Vagina (tissue), 2 donors: ENCODE data around the gene SMARCD2. TPM values are rescaled to one million over a fixed set of nuclear protein-coding genes. Genes with fewer than 3 reads are reported as not detected.
"Not testable (repeated sequence)": the region's sequence is repeated elsewhere in the genome, so short reads cannot be mapped to it uniquely, and the experiment has no call there.

Experiments
- DNase-seq, 2 donors: peaks; one replicate each; pipeline ENCODE4 v3.0.0-alpha.2; 2017; ENCODE audit errors: extremely low spot score in 2 of 2
- H3K27ac ChIP-seq: fragments of 200-600 bp; sonication (generic); one replicate; pipeline ENCODE4 v1.5.1; 2019
- H3K27me3 ChIP-seq: fragments of 200-600 bp; sonication (generic); one replicate; pipeline ENCODE4 v1.5.1; 2019
- H3K36me3 ChIP-seq, 2 donors: fragments of 200-600 bp; sonication (generic); one replicate each; pipeline ENCODE4 v1.5.1; 2017 to 2019
- H3K4me1 ChIP-seq: fragments of 200-600 bp; sonication (generic); one replicate; pipeline ENCODE4 v1.5.1; 2019
- H3K4me3 ChIP-seq, 2 donors: fragments of 200-600 bp; sonication (generic); 1 replicate in 1 of 2; 2 replicates in 1 of 2; pipeline ENCODE4 v1.5.1; 2016 to 2019
- H3K9me3 ChIP-seq: fragments of 200-600 bp; sonication (generic); one replicate; pipeline ENCODE4 v1.5.1; 2019
- POLR2A ChIP-seq, 2 donors: fragments of 450-650 bp; IDR thresholded peaks; one replicate each; pipeline ENCODE4 v1.6.1; 2017; ENCODE audit warnings: antibody characterized with exemption in 2 of 2, mild to moderate bottlenecking in 2 of 2, moderate library complexity in 2 of 2
- POLR2AphosphoS5 ChIP-seq, 2 donors: sonication (generic); formaldehyde crosslinking; IDR thresholded peaks; one replicate each; pipeline ENCODE4 v1.9.0; 2017; ENCODE audit warnings: antibody characterized with exemption in 2 of 2, mild to moderate bottlenecking in 2 of 2, low read depth in 1 of 2; ENCODE audit not compliant: insufficient read depth in 1 of 2
- intact Hi-C: fragments of 100-400 bp; cut with DNase I; formaldehyde crosslinking; loops from one replicate; pipeline ENCODE4 v1.15.1; 2023
- total RNA-seq: library from RNA; depleted of rRNA; stranded (reverse); fragments of >200 nt; gene quantifications from one replicate; pipeline ENCODE4 v1.2.3, GENCODE V29; 2016
- TF ChIP-seq, protein P1 (sequence below), 3 experiments: fragments of 450-650 bp in 2 of 3; fragments of 200-600 bp in 1 of 3; sonication (generic) in 1 of 3; IDR thresholded peaks; one replicate each; pipeline ENCODE4 v1.5.1; 2017 to 2019; ENCODE audit warnings: antibody characterized with exemption in 3 of 3, mild to moderate bottlenecking in 2 of 3, moderate library complexity in 2 of 3

Gene SMARCD2
- total RNA-seq, 1 donor from 2014 or later = 146 TPM

DNA sequence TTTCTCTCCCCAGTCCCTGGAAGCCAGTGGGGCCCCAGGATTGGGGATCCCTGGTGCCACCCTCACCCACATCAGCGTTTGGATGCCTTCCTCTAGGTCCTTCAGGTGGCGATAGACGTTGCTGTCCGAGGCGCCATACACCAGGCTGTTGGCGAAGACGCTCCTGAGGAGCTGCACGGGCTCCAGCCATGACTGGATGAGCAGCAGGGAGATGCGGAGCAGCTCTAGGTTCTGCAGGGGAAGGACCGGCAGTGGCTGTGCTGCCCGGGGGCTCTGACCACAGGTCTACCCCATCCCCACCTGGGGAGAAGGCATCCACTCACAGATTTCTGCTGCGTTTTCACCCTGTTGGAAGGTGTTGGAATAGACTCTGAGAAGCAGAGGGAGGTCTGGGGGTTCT is 38.2 kb upstream of the SMARCD2 start:
- Histone ChIP-seq H3K4me3 (no peak overlapping the region), H3K27me3 (no peaks in the 10 kb centered on the region), H3K4me1 (no peaks in the 10 kb centered on the region), H3K36me3 (no peaks in the 10 kb centered on the region), H3K9me3 (no peaks in the 10 kb centered on the region), H3K27ac (no peak overlapping the region)
- TF ChIP-seq, protein P1, sequence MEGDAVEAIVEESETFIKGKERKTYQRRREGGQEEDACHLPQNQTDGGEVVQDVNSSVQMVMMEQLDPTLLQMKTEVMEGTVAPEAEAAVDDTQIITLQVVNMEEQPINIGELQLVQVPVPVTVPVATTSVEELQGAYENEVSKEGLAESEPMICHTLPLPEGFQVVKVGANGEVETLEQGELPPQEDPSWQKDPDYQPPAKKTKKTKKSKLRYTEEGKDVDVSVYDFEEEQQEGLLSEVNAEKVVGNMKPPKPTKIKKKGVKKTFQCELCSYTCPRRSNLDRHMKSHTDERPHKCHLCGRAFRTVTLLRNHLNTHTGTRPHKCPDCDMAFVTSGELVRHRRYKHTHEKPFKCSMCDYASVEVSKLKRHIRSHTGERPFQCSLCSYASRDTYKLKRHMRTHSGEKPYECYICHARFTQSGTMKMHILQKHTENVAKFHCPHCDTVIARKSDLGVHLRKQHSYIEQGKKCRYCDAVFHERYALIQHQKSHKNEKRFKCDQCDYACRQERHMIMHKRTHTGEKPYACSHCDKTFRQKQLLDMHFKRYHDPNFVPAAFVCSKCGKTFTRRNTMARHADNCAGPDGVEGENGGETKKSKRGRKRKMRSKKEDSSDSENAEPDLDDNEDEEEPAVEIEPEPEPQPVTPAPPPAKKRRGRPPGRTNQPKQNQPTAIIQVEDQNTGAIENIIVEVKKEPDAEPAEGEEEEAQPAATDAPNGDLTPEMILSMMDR (IDR thresholded peaks at IDR 0.05) = no peak
- no peak for TF ChIP-seq POLR2AphosphoS5 (IDR thresholded peaks at IDR 0.05; ENCODE audit: insufficient read depth in 1 of 2, low read depth in 1 of 2)
- TF ChIP-seq POLR2A (IDR thresholded peaks at IDR 0.05) = no peak
- DNase-seq = no peak
- intact Hi-C loops = no loop called here

DNA sequence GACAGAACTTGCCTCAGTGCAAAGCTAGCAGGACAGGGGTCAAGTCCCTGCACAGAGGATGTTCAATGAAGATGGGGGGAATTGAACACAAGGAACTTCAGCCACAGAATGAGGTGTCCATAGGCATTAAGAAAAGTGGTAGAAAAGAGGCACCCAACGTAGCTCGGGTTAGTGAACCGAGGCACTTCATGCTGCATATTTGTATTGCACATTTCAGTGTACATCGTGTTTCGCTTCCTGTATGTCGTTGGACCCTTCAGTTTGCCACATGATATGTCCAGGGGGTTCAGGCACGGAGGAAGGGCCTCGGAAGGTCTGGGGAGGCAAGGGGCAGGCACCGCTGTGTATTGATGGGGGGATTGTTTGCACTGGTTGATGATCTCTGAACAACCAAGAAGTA is 35.9 kb upstream of the SMARCD2 start:
- H3K27me3 ChIP-seq, H3K4me1 ChIP-seq, DNase-seq, H3K9me3 ChIP-seq, intact Hi-C loops, H3K36me3 ChIP-seq, H3K27ac ChIP-seq, H3K4me3 ChIP-seq: not testable (repeated sequence)

DNA sequence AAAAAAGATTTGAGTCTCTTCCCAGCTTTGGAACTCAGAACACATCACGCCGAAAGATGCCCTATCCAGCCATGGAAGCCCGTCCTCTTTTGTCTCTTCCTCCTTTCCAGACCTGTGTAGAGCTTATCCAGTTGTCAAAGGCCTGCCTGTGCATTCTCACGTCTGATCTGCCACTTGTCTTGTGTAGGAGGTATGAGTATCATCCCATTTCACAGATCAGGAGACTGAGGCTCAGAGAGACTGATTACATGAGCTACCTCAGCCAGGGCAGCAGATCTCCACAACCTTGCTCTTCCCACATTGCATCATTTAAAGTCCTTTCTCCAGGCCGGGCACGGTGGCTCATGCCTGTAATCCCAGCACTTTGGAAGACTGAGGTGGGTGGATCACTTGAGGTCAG is 32.2 kb upstream of the SMARCD2 start:
- H3K36me3 ChIP-seq, intact Hi-C loops: not testable (repeated sequence)

DNA sequence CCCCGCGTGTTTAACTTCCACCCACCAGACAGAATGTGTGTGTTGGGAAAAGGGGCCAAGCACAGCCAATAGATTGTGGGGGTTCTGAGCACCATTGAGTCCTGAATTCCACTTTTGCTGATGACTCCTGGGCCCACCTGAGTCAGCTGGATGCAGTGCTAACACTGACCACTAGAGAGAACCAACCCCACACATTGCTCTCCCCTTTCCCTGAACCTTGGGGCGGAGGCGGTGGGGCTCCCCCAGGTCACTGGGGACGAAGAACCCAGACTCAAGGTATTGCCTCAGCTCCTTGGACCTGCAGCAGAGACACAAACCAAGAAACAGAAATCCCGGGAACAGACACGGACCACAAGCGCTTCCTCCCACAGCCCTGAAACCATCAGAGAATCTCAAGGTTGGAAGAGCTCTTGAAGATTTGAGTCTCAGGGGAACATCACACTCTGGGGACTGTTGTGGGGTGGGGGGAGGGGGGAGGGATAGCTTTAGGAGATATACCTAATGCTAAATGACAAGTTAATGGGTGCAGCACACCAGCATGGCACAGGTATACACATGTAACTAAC is 31.7 kb upstream of the SMARCD2 start:
- intact Hi-C loops, H3K36me3 ChIP-seq, H3K4me1 ChIP-seq, H3K4me3 ChIP-seq, H3K27me3 ChIP-seq, DNase-seq, H3K9me3 ChIP-seq, H3K27ac ChIP-seq: not testable (repeated sequence)

More for the DNA sequence above, 32.2 kb upstream of the SMARCD2 start:
- H3K27ac ChIP-seq, H3K27me3 ChIP-seq, H3K4me3 ChIP-seq, DNase-seq, H3K9me3 ChIP-seq, H3K4me1 ChIP-seq: not testable (repeated sequence)

DNA sequence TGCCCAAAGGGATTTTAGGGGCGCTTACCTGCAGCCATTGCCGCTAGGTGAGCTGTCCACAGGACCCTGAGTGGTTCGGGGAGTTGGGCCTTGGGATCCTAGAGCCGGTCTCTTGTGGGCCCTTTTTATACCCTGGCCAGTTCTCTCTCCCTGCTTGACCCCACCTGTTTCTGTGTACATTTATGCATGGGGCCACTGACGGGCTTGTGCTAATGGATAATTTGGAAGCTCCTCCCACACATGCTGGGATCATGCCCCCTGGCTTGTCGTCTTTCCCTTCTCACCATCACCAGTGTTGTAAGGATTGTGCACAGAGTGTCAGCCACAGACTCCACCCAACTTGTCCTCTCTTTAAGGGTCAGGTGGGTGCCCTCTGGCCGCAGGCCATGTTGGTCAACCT is 31.1 kb upstream of the SMARCD2 start, which contains the start of gene CSH2:
CSH2 (minus strand) TSS at position 101 of the 400 bp plus-strand sequence; CDS start at position 38, 63 bp downstream.
- H3K27ac ChIP-seq, H3K9me3 ChIP-seq, H3K27me3 ChIP-seq, DNase-seq, H3K4me3 ChIP-seq, H3K36me3 ChIP-seq, intact Hi-C loops, H3K4me1 ChIP-seq: not testable (repeated sequence)

DNA sequence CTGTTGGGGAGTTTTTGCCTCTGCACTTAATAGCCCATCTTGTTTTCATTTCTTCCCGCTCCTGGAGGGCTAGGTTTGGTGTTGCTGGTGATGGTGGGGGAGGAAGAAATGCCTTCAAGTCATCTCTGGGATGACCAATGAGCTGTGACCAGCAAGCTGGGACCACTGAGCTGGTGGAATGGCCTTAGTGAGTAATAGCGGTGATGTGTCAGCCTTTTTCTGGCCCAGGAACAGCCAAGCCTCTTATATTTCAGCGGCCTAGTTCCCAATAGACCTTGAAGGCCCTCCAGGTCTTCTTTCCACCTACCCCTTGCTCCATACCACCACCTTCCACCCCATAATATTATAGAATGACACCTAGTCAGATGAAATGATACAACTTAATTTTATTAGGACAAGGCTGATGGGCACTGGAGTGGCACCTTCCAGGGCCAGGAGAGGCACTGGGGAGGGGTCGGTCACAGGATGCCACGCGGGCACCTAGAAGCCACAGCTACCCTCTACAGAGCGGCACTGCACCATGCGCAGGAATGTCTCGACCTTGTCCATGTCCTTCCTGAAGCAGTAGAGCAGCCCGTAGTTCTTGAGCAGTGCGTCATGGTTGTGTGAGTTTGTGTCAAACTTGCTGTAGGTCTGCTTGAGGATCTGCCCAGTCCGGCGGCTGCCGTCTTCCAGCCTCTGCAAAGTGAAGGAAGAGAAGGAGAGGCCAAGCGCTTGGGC is 29.3 kb upstream of the SMARCD2 start:
- H3K27me3 ChIP-seq, H3K9me3 ChIP-seq, intact Hi-C loops, DNase-seq, H3K27ac ChIP-seq, H3K4me1 ChIP-seq, H3K36me3 ChIP-seq, H3K4me3 ChIP-seq: not testable (repeated sequence)

DNA sequence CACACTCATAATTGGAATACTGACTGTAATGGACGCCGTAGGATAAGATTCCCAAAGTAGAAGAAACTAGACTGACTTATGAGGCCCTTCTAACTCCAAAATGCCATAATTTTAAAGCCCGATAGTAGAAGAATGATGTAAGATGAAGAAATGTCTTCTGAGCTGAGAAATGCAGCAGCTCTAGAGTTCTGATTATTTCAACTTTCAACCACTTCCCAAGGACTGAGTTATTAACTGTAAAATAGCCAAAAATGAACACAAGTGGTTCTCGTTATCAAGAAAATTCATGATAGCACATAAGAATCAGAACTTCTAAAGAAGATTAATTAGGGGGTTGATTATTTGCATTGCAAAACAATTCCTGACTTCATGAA is 27.8 kb upstream of the SMARCD2 start:
- H3K27me3 ChIP-seq, H3K27ac ChIP-seq, intact Hi-C loops, H3K9me3 ChIP-seq, DNase-seq, H3K36me3 ChIP-seq, H3K4me3 ChIP-seq, H3K4me1 ChIP-seq: not testable (repeated sequence)

DNA sequence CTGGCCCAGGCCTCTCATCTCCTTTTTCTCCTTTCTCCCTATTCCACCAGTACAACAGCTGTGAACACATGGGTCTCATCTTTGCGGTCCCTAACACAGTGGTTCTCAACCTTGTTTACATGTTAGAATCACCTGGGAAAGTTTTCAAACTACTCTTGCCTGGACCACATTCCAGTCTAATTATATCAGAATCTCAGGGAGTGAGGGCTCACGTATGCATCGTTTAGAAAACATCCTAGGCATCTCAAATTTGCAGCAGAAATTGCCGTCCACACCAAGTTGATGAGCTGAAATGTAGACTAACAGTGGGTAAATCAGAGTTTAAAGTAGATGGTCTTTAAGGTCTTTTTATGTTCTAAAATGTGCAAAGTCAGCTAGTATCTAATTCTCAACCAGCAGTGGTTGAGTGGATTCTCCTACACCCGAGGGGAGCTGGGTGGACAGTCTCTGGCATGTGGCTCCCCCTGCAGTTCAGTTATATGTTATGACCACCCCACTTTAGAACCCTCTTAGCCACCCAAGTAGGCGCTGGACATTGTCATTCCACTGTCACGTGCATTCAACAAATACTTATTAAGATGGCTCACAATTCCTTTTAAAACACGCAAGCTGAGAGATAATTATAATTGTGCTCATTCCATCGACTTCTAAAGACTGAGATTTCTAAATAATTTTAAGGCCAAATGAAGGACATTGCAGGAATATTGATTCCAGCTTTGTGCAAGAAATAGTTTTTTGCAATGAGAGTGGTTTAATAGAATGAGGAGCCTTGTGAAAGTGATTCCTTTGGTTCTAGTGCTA is 27.2 kb upstream of the SMARCD2 start:
- DNase-seq, H3K4me3 ChIP-seq, H3K36me3 ChIP-seq, H3K9me3 ChIP-seq, intact Hi-C loops, H3K27ac ChIP-seq, H3K4me1 ChIP-seq, H3K27me3 ChIP-seq: not testable (repeated sequence)

DNA sequence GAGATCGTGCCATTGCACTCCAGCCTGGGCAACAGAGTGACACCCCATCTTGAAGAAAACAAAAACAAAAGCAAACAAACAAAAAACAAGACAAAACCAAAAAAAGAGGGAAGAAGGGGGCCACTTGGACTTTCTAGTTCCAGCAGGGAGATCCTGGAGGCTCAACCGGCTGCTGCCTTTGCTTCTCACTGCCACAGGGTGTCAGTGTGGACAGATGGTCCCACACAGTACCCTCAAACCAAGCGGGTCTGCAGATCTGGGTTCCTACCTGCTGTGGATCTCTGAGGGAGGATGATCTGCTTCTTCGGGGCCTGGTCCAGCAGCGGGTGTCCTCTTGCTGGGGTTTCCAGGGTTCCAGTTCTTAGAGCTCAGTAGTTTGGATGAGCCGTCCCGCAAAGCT is 24.1 kb upstream of the SMARCD2 start:
- H3K4me3 ChIP-seq, intact Hi-C loops, H3K27ac ChIP-seq, H3K9me3 ChIP-seq, H3K4me1 ChIP-seq, H3K27me3 ChIP-seq, DNase-seq, H3K36me3 ChIP-seq: not testable (repeated sequence)
